NCI-H1436 treated with DMSO at 0.1 percent for 48 hours (cell line): ENCODE data around the gene CDH20.

Source experiments
- DNase-seq: peaks from one replicate; lab custom pipeline; 2025; lab: John Stamatoyannopoulos, UW

Gene CDH20

DNA sequence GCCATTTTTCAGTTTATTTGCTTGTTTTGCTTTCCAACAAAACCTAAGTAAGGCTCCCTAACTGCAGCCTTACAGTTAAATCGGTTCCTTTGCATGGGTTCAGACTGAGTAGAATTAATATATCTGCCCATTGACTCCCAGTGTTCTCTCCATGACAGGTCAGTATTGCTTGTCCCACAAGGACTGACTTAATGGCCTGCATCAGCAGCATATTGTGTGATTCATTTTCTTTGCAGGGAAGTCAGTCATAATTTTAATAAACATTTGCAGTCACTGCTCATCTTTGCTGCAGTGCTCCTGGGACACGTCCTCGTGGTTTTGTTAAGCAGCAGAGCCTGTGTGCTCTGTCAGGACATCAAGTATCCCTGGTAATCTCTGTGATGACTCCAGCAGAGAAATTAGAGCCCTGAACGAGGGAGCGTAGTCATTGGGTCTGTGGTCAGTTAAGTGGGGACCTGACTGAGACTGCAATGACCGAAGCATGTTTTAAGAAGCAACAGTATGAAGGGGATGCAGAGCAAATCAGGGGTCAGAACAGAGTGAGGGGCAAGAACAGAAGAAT is 93.3 kb downstream of the CDH20 start:
- no peak for DNase-seq

DNA sequence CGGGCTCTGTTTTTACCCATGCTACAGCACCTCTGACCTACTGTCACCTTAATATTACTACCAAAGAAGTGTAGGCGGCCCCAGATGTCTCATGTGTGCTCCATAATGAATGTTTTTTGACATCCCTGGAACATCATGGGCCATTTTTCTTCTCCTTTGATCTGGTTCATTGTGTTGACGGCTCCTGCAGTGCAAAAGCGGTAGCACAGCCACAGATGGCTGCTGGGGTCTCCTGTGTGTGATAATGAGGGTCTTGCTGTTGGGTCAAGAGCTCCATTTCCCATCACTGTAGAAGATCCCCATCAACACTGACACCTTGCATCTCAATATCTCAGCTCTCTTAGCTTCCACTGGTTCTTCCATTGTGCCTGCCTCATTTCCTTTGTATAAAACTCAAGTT is 95.0 kb downstream of the CDH20 start:
- no peak for DNase-seq

DNA sequence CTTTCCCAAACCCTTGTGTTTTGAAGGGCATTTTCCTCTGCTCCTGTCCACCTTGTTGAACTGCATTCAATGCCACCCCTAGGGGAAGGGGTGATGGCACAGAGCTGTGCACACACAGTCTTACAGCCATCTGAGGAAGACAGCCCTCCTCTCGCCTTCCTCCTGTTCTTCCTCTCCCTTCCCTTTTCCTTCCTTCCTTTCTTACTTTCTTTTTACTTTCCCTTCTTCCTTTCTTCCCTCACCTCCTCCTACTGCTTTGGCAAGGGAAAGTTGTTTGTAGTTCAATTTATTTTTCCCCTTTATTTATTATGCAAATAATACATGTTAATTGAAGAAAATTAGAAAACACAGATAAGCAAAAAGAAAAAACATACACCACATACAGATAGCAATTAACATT is 99.4 kb downstream of the CDH20 start:
- no peak for DNase-seq

DNA sequence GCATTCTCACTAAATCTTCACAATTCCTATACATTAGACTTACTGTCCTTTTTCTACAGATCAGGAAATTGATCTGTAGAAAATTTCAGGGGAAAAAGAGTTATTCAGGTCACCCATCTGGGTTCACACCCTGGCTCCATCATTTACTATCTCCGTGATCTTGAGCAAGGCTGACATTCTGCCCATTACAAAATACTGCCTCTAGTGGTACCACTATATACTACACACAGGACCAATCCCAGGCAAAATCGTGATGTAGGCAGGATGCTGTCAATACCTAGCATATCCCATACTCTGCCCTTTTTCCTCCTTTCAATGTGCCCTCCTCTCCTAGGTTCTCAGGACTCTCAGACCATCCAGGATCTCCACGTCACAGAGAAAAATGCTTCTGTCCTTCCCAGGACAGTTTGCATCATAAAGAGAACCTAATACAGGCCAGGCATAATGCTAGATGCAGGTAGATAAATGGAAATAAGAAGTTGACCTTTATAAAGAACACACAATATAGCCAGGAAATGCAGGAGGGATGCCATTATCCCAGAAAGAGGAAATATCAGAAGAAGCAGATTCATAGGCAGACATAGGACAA is 101.9 kb downstream of the CDH20 start:
- no peak for DNase-seq

DNA sequence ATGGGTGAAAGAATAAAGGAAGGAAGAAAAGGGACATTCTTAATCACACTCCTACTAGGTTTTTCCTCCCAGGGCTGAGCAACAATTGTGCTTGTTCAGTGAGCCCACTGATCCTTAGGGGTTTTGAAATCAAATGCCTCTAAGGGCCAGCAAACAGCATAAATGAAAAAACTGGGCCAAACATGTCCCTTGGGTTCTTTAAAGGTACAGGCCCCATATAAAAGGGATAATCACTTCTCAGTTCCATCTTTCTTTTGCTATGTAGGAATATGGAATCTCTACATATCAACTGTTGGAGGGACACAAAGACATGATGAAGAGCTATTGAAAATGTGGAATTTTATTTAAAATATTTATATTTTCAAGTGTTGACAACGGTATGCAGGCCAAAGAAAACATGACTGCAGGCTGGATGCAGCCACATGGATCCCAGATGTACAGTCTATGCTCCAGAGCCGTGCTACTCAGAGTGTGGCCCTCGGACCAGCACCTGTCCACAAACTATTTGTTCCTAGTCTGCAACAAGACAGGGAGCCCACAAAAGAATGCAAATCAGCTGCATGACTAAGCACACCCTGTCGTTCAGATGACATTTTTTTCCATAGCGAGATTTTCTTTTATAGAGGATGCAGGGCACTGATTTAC is 110.0 kb downstream of the CDH20 start:
- no peak for DNase-seq

DNA sequence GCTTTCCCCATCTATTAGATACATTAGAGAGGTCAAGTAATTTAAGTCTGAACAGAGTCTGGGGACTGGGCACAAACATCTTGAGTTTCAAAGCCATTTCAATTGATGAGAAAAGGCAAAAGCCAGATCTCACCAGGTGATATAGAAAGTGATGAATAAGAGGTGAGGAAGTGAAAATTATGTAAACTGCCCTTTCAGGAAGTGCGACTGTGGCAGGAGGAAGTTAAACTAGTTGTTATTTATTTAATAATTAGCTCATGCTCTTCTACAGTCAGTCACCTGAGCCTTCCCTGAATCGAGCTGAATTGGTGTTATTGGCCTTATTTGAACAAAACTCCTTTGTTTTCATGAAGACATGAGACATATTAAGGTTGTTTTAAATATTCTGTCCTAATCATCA is 115.1 kb downstream of the CDH20 start:
- DNase-seq: no peak

DNA sequence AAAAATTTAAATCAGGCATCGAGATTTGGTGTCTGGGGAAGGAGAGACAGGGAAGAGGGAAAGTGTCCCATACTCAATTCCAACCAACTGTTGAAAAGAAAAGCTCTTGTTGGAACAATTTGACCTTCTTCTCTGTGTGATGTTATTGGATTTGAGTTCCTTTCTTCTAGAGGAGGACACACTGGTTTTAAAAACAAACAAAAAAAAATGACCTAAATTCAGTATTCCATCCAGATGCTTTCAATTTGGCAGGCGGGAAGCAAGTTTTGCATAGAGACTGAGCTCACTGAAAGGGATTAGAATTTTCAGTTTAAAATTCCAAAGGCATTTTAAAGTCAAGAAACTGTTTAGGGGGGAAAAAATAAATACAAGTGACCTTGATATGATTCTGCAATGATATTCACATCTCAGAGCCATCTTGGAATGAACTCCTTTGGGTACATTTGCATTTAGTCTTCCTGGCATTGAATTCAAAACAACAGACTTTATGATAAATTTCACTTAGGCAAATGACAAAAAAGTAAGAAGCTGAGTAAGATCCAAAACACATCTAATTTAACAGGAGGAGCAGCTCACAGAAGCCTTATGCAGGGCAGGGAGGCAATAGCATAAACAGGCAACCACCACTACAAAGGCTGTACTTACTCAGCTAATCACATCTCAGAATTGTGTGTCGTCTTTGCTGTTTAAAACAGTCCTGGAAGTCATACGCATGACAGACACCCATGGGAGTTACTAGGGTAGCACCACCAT is 126.8 kb downstream of the CDH20 start:
- DNase-seq: no peak

DNA sequence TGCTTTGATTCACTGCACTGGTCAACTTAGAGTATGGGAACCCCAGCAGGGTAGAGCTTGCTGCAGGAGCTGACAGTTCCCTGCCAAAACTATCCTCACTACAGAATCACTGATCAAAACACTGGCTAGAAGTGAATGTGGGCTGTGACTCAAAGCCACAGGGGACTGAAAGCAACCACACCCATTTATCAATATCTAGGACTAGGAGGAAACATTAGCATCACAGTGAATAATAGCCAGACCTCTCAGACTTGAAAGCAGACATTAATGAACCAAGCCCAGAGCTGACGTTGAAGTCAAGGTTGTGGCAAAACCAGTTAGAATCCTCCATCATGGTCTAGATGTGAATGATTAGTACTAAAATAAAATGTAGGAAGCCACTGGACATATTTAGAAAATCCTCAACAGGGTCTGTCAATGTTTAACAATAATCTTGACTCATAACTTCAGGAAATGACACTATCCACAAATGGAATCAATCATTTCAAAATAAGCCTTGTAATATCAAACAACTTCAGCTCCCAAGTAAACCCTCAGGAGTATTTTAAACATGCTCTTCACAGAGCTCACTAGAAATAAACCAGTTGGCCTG is 131.4 kb downstream of the CDH20 start:
- DNase-seq: no peak

DNA sequence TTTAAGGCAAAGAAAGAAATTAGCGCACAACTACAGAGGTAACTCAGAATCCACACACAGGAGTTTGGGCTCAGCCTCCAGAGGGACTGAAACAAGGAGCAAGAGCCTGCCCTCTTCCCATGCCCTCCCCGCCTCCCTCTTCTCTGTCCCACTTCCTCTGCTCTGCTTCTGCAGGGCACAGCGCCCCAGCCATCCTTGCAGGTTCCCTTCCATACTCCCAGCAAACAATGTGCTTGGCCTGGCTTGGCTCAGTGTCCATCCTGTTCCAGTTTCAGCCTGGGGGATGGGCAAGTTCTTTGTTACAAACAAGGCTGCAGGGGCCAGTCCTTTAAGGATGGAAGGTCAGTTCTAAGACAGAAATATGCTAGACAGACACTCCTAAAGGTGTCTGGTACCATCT is 133.5 kb downstream of the CDH20 start:
- DNase-seq: no peak

DNA sequence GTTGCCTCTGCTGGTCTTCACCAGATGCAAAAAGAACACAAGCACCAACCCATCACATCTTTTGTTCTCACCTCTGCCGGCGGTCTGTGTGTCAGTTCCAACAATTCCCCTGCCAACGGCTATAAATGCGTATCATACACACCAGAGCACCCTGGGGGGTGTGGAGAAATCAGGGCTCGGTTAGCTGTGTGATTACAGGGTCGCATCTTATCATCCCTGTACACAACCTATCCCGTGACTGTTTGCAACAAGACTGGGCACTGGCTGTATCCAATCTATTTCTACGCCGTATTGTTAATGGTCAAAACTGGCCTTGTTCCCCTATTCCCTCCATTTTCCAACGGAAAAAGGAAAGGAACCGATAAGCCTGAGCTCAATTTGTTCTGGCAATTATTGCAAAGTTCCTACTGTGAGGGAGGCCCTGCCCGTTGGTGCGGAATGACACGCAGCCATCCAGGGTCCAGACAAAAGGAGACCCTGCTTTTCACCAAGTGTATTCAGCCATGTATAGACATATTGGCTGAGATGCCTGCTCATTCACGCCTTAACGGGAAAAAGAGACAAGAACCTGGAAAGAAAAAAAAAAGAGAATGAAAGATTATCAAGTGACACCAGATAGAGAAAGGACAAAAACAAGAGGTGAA is 136.9 kb downstream of the CDH20 start:
- DNase-seq: no peak

DNA sequence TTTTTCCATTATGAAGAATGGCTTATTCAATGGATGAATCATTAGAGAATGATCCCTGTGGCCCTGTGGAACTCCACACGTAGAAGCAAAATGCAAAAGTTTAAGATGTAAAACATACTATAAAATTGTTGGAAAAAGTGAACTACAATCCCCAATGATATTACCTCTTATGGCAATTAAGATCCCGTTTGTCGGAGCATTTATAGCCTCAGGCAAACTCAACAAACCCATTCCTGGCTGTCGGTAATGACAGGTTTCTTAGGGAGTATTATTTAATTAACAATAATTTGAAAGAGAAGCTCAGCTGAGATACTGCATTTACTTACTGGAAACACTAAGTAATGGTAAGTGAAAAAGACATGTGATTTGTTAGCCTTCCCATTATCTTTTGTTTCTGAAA is 138.3 kb downstream of the CDH20 start:
- DNase-seq: peak; percentile 5

DNA sequence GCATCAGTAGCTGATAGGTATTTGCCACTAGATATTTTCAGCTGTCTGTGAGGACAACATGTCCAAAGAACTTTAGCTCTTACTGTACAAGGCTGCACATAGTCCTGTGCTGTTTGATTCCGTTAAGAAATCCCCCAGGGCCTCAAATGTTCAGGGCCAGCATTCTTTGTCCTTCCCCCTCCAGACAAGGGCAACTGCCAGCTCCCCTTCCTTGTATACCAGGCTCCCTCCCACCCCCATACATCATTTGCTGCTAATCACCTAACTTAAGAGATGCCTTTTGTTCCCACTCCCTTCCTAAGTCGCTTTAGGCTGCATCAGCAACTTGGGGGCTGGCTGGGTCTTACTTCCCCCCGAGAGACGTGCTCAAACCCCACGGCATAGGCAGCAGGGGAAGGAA is 138.7 kb downstream of the CDH20 start:
- no peak for DNase-seq

DNA sequence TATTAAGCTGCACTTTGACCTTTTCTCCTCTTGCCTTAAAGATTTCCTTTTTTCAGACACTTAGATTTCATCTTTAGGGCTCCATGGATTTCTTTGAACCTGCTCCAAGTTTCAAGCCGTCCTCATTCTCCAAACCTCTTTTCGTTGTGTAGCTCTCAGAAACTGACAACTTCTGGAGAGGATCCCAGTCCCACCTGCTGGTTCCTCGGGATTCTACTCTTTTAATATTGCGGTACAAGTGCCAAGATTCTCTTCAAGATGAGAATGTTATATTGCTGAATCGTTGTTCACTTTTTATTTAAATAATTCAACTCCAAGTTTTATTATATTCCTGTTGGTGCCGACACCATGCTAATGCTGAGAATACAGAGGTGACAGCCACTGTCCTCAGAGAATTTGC is 141.1 kb downstream of the CDH20 start:
- no peak for DNase-seq

DNA sequence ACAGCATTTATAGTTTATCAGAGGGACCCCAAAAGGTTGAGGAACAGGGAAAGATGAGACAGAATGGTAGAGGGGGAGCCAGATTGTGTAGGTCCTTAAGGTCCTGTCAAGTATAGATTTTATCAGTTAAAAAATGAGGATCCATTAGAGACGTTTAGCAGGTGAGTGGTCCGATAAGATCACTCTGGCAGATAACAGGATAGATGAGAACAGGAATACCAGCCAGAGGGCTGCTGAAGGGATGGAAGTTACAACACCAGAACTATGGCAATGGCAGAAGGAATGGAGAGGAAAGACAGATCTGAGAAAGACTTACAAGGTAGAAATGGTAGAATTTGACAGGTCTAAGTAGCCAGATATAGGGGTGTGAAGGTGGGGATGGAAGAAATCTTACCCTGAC is 141.7 kb downstream of the CDH20 start:
- no peak for DNase-seq

DNA sequence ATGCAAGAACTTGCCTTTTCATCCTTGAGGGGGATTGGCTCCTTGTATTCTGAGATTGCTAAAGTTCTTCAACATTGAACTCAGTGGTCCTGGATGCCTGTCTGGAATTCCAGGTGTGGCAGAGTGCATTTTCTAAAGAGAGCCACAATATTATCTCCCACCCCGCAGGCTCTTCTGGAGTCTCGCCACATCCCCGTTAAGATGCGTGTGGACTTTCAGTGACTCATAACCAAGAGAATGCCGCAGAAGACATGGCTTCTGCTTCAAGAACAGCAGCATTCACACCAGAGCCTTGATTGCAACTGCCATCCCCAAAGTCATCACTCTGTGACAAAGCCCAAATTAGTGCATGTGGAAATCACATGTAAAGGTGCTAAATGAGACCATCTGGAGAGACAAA is 142.7 kb downstream of the CDH20 start:
- no peak for DNase-seq

DNA sequence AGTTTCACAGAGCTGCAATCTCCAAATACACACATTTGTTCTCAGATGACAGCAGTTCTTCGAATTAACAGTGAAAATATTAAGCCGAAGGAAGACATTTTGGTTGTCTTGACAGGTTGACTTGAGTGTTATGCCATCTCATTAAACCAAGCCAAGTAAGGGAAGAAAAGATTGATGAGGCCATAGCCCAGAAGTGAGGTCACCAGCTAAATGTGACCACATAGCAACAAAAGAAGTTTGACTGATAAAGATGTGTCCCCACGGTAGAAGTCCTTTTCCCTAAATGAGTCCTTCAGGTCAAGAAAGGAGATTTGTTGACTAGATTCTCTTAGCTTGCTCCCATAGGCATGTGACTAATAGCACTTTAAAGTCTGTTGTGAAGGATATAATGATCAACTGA is 156.1 kb downstream of the CDH20 start:
- no peak for DNase-seq

DNA sequence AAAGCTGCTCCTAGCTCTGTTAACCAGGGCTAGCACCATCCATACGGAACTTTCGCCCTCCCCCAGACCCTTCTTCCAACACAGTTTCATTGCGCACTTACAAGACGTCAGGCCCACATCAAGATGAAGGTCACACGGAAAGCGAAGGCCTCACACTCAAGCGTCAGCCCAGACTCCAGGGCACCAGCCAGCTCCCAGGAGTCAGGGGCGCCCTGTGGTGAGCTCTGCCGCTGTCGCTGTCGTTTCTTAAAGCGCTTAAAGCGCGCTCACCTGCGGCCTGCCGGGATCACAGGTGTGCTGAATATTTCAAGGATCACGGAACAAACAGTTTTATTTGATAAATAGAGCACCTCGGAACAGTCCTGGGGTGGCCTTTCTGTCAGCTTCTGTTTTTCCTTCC is 163.1 kb downstream of the CDH20 start:
- DNase-seq: no peak

DNA sequence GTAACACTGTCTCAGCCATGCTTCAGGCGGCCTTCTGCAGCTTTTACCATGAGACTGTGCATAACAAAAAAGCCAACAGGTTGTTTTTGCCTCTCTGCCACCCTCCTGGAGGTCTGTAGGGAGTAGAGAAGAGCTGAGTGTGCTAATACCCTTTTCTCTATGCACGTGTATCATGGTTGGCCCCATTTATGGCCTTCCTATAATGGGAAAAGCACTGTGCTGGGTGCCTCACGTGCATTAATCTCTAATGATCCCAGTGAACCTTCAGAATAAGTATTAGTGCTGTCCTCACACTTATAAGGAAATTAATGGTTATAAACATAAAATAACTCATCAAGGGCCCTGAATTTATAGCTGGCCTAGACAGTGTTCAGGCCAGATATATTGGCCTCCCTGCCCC is 164.2 kb downstream of the CDH20 start:
- no peak for DNase-seq

DNA sequence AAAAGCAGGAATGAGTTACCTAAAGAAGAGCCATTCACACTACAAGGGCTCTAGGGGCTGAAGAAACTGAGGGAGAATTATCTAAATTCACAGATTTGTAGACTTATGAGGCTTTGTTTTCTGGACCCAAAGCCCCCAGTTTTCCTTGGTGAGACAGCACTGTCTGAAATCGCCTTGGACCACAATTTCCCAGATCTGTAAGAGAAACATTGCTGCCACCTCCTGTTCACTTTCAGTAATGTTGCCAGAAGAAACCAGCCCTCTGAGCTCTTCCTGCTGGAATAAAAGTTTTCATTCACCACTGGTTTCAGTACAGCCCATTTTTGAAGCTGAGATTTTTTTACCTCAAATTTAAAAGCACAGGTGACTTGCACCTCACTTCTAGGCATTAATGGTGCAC is 169.2 kb downstream of the CDH20 start:
- no peak for DNase-seq

DNA sequence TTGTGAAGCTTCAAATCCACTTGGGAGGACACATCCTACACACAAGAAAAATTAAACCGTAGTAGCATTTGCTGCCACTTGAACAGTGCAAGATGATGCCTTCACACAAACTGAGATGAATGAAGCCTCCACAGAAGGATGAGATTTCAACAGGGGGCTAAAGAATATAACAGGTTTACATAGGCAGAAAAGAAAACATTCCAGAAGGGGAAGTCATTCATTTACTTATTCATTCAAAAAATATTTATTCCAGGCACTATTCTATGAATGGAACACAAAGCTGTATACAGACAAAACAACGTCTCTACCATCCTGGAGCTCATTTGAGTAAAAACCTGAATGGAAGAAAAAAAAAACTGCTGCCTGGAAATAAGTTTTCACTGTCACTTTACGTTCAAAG is 170.5 kb downstream of the CDH20 start:
- DNase-seq: no peak

DNA sequence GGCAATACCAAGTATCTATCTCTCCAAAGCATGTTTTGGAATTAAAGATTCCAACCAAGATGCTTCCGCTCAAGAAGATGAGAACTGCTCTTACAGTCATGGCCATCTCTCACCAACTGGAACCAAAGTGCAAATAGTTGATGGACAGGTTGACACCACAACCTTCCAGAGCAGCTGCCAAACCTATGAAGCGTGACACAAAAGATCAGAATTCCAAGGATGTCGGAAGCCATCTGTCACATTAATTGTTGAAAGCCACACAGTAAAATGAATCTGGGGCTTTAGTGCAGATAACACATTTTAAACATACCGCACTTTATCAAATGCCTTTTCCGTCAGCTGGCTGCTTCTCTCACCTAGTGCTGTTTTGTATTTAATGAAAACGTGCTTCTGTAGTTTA is 195.7 kb downstream of the CDH20 start:
- DNase-seq: no peak

DNA sequence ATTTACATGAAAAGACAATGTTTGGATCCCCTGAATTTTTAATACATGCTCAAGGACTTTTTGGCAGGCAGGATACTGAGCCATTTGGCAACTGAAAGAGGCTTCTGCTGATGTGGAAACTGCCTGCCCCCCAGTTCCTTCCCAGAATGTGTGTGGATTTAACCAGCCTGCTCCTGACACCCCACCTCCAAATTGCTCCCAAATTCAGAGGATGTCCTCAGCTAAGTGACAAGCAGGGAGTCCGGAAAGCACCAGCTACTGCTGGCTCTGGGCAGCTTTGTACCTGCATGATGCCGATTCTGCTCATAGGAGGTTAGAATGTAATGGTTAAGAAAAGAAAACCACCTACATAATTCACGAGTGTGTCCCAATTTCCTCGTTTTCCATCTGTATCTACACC is 197.5 kb downstream of the CDH20 start:
- DNase-seq: no peak
